HFF-Myc (cell line): ENCODE results near the gene EIF4A3.

Experiments
- DNase-seq: peaks from one replicate; pipeline ENCODE4 v3.0.0-alpha.2; 2011; ENCODE audit warnings: low read depth; ENCODE audit errors: extremely low read depth
- H3K4me3 ChIP-seq: replicated peaks from 2 replicates; pipeline ENCODE4 v1.5.1; 2011; ENCODE audit warnings: low read depth, mild to moderate bottlenecking, control low read depth, low read length
- TF ChIP-seq, protein P1 (sequence below): IDR thresholded peaks from 2 replicates; pipeline ENCODE4 v1.5.1; 2012; ENCODE audit warnings: mild to moderate bottlenecking, low read depth, low read length, control low read depth; ENCODE audit errors: missing control alignments

EIF4A3 gene

DNA sequence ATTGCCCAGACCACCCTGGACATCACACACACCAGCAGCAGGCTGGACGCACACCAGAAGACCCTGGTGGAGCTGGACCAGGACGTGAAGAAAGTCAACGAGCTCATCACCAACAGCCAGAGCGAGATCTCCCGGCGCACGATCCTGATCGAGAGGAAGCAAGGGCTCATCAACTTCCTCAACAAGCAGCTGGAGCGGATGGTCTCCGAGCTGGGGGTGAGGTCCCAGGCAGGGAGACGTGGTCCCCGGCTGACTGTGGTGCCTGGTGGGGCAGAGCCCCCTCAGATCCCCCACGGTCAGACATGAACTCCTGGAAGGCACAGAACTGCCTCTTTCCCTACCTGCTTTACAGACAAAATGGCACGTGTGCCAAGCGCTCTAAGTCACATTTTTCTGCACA lies 62.2 kb downstream of the EIF4A3 start:
- DNase-seq, result no peak
- no peak overlapping the region for H3K4me3 ChIP-seq
- TF ChIP-seq, protein P1, sequence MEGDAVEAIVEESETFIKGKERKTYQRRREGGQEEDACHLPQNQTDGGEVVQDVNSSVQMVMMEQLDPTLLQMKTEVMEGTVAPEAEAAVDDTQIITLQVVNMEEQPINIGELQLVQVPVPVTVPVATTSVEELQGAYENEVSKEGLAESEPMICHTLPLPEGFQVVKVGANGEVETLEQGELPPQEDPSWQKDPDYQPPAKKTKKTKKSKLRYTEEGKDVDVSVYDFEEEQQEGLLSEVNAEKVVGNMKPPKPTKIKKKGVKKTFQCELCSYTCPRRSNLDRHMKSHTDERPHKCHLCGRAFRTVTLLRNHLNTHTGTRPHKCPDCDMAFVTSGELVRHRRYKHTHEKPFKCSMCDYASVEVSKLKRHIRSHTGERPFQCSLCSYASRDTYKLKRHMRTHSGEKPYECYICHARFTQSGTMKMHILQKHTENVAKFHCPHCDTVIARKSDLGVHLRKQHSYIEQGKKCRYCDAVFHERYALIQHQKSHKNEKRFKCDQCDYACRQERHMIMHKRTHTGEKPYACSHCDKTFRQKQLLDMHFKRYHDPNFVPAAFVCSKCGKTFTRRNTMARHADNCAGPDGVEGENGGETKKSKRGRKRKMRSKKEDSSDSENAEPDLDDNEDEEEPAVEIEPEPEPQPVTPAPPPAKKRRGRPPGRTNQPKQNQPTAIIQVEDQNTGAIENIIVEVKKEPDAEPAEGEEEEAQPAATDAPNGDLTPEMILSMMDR, result no peak
